Endothelial cell of umbilical vein (primary cell): ENCODE results near the gene SHCBP1L. TPM values are rescaled to one million over a fixed set of nuclear protein-coding genes. Genes with fewer than 3 reads are reported as not detected.

Experiments used
- BruUV-seq: library from RNA; stranded (reverse); fragments of 400-500 nt; replicated peaks from 2 replicates; lab custom pipeline; 2021; lab: Mats Ljungman, UMichigan
- CTCF ChIA-PET: fragments of 300-600, 350-600 bp; sonication (Branson Sonifier 250); formaldehyde crosslinking; loops from one replicate; lab custom pipeline; 2021; ENCODE audit warnings: antibody characterized with exemption, inconsistent platforms; lab: Charles Lee
- POLR2A ChIA-PET: fragments of 300-600, 350-600 bp; sonication (Branson Sonifier 250); formaldehyde crosslinking; loops from one replicate; lab custom pipeline; 2021; ENCODE audit warnings: antibody characterized with exemption, inconsistent platforms; lab: Charles Lee
- DNase-seq: peaks from one replicate; pipeline ENCODE4 v3.0.0-alpha.2; 2011; ENCODE audit warnings: low read depth, low spot score
- FAIRE-seq: peaks from 2 replicates; lab custom pipeline; 2011; peaks lifted over from hg19 to GRCh38; lab: Jason Lieb, UNC
- H2AFZ ChIP-seq: 2 replicates; pipeline ENCODE4 v1.6.0; 2012; ENCODE audit warnings: low read depth, low read length, control low read depth, inconsistent platforms
- H3K27ac ChIP-seq: 2 replicates; pipeline ENCODE4 v1.5.1; 2011; ENCODE audit warnings: low read depth, mild to moderate bottlenecking, control low read depth, low read length, moderate library complexity; ENCODE audit not compliant: insufficient read depth
- H3K27me3 ChIP-seq, 2 experiments: 2 replicates each; pipeline versions ENCODE4 v1.6.0 to v1.6.1; 2011; ENCODE audit warnings: low read length in 2 of 2, mixed read lengths in 1 of 2; ENCODE audit not compliant: control insufficient read depth in 2 of 2, insufficient read depth in 2 of 2
- H3K36me3 ChIP-seq, 2 experiments: 2 replicates in 1 of 2; 3 replicates in 1 of 2; pipeline ENCODE4 v1.5.1; 2011; ENCODE audit warnings: low read length in 2 of 2, mild to moderate bottlenecking in 1 of 2, moderate library complexity in 1 of 2; ENCODE audit not compliant: control insufficient read depth in 2 of 2, insufficient read depth in 2 of 2; ENCODE audit errors: extremely low read depth in 1 of 2
- H3K4me1 ChIP-seq: 3 replicates; pipeline ENCODE4 v1.5.1; 2011; ENCODE audit warnings: mild to moderate bottlenecking, low read length; ENCODE audit not compliant: control insufficient read depth, insufficient read depth; ENCODE audit errors: extremely low read depth
- H3K4me2 ChIP-seq: 2 replicates; pipeline ENCODE4 v1.6.1; 2011; ENCODE audit warnings: low read length, control low read depth, mixed read lengths; ENCODE audit not compliant: insufficient read depth
- H3K4me3 ChIP-seq, 3 experiments: fragments of 200-600 bp in 1 of 3; sonication (generic), shearing (Covaris generic) in 1 of 3; replicated peaks in 1 of 3; 2 replicates each; pipeline ENCODE4 v1.5.1; 2011 to 2016; ENCODE audit warnings: control low read depth in 3 of 3, low read length in 3 of 3, mild to moderate bottlenecking in 2 of 3, inconsistent platforms in 1 of 3, low read depth in 1 of 3, moderate library complexity in 1 of 3; ENCODE audit not compliant: insufficient read depth in 1 of 3
- H3K79me2 ChIP-seq: 2 replicates; pipeline ENCODE4 v1.6.0; 2012; ENCODE audit warnings: low read length, inconsistent platforms; ENCODE audit not compliant: control insufficient read depth, insufficient read depth
- H3K9ac ChIP-seq: replicated peaks from 2 replicates; pipeline ENCODE3; 2011; ENCODE audit warnings: low read length, control low read depth; ENCODE audit not compliant: insufficient read depth; ENCODE audit errors: extremely low read depth
- H3K9me1 ChIP-seq: replicated peaks from 3 replicates; pipeline ENCODE4 v1.6.0; 2011; ENCODE audit warnings: mild to moderate bottlenecking, low read length; ENCODE audit not compliant: control insufficient read depth, insufficient read depth; ENCODE audit errors: extremely low read depth
- H3K9me3 ChIP-seq: replicated peaks from 2 replicates; pipeline ENCODE4 v1.5.1; 2012; ENCODE audit warnings: low read length, inconsistent platforms; ENCODE audit not compliant: control insufficient read depth, insufficient read depth
- H4K20me1 ChIP-seq: replicated peaks from 2 replicates; pipeline ENCODE3; 2011; ENCODE audit warnings: mild to moderate bottlenecking, low read length; ENCODE audit not compliant: control insufficient read depth, insufficient read depth; ENCODE audit errors: extremely low read depth
- EZH2 ChIP-seq: IDR thresholded peaks from 2 replicates; pipeline ENCODE4 v1.6.1; 2012; ENCODE audit warnings: borderline replicate concordance, low read depth, mild to moderate bottlenecking, moderate library complexity, low read length, inconsistent platforms; ENCODE audit not compliant: severe bottlenecking
- FOS ChIP-seq: IDR thresholded peaks from 2 replicates; pipeline ENCODE4 v1.6.1; 2011; ENCODE audit warnings: mild to moderate bottlenecking, low read length, moderate library complexity, borderline replicate concordance; ENCODE audit not compliant: insufficient read depth
- GATA2 ChIP-seq: IDR thresholded peaks from 2 replicates; pipeline ENCODE4 v1.7.0; 2011; ENCODE audit warnings: low read depth, mild to moderate bottlenecking, moderate library complexity, mixed read lengths, low read length; ENCODE audit not compliant: insufficient read length, insufficient read depth
- JUN ChIP-seq: IDR thresholded peaks from 2 replicates; pipeline ENCODE4 v1.6.1; 2011; ENCODE audit warnings: borderline replicate concordance, low read depth; ENCODE audit not compliant: insufficient read length, insufficient read depth
- MYC ChIP-seq: IDR thresholded peaks from one replicate; pipeline ENCODE4 v1.6.1; 2011; ENCODE audit warnings: mild to moderate bottlenecking, low read depth, low read length
- POLR2A ChIP-seq: IDR thresholded peaks from 2 replicates; pipeline ENCODE4 v1.6.1; 2012; ENCODE audit warnings: low read depth, mild to moderate bottlenecking, control low read depth, low read length
- POLR2AphosphoS5 ChIP-seq: IDR thresholded peaks from 2 replicates; pipeline ENCODE4 v1.6.1; 2012; ENCODE audit warnings: low read depth, mild to moderate bottlenecking, control low read depth, low read length, moderate library complexity; ENCODE audit not compliant: insufficient read depth
- dilution Hi-C: fragments of 300-500 bp; cut with MboI; formaldehyde crosslinking; loops from one replicate; pipeline ENCODE4 v1.15.0; 2019; ENCODE audit warnings: low sequenced_read_pairs; ENCODE audit not compliant: extremely low pct_ligation_motif_present
- intact Hi-C: fragments of 100-400 bp; cut with micrococcal nuclease; formaldehyde crosslinking; loops from one replicate; pipeline ENCODE4 v1.10.0; 2022
- polyA plus RNA-seq, 4 experiments: library from polyadenylated mRNA; depleted of rRNA in 3 of 4; stranded (reverse) in 3 of 4; unstranded in 1 of 4; fragments of >200 nt; gene quantifications; 2 replicates each; pipeline versions ENCODE4 v1.2.1 to v1.2.3, GENCODE V29; 2011 to 2012; ENCODE audit warnings: missing spikeins in 1 of 4
- total RNA-seq: library from RNA; stranded (reverse); gene quantifications from 2 replicates; pipeline ENCODE4 v1.2.3, GENCODE V29; 2021
- TF ChIP-seq, protein P1 (sequence below), 2 donors: IDR thresholded peaks; 1 replicate in 1 of 2; 2 replicates in 1 of 2; pipeline ENCODE4 v1.5.1; 2011; ENCODE audit warnings: low read length in 2 of 2, mild to moderate bottlenecking in 2 of 2, moderate library complexity in 2 of 2, control low read depth in 1 of 2, inconsistent platforms in 1 of 2, low read depth in 1 of 2; ENCODE audit not compliant: insufficient read depth in 1 of 2; ENCODE audit errors: extremely low read depth in 1 of 2
- TF ChIP-seq, protein P2 (sequence below): IDR thresholded peaks from 2 replicates; pipeline ENCODE4 v1.6.1; 2011; ENCODE audit not compliant: insufficient read depth, insufficient read length

The SHCBP1L gene
- total and polyA plus RNA-seq, 2 donors (not counting 3 experiments of a cell fraction or from before 2014, with no cell fraction given) = not detected

DNA sequence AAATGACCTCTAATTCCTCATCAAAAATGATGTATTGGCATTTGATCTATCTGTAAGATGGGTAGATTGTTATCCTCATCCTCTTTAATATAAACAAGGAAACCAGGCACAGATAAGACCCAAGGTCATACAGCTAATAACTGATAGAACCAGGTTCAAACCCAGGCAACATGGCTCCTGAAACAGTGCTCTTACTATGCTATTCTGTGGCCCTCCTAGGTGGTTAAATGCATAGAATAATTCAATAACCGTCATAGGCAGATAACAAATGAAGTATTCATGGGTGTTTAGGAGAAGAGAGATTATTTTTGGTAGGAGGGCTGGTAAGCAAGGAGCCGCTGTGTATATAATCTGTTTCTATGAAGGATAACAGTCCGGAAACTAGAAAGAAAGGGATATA lies 67.4 kb downstream of the SHCBP1L start:
- CTCF ChIA-PET = no interaction called here
- no TSS peak for BruUV-seq
- dilution Hi-C loops = no loop called here

DNA sequence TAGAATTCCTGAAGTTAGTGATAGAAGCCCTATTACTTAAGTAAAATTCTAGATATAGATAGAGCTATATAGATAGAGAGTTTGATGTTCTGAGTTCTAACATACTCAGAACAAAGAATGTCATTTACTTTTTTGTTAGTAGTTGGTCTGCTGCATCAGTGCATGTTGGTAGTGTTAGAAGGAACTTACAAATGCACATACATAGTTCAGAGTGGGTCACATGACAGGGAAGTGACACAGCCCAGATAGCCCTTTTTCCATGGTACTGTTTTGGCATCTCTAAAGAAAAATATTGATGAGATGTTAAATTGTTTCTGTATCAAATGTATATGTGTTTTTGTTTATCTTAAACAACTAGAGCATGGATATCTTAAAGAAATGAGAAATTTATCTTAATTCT lies 68.1 kb downstream of the SHCBP1L start:
- H3K36me3 ChIP-seq = peaks cover 39 to 76% of the 10 kb centered on the region in 2 experiments
- peaks cover 5% of the 10 kb centered on the region for H4K20me1 ChIP-seq
- H3K27me3 ChIP-seq = no peaks in the 10 kb centered on the region
- TF ChIP-seq GATA2 (no peak), JUN (no peak), MYC (no peak), FOS (no peak), POLR2A (no peak), POLR2AphosphoS5 (no peak), EZH2 (no peak)
- TF ChIP-seq, protein P1, sequence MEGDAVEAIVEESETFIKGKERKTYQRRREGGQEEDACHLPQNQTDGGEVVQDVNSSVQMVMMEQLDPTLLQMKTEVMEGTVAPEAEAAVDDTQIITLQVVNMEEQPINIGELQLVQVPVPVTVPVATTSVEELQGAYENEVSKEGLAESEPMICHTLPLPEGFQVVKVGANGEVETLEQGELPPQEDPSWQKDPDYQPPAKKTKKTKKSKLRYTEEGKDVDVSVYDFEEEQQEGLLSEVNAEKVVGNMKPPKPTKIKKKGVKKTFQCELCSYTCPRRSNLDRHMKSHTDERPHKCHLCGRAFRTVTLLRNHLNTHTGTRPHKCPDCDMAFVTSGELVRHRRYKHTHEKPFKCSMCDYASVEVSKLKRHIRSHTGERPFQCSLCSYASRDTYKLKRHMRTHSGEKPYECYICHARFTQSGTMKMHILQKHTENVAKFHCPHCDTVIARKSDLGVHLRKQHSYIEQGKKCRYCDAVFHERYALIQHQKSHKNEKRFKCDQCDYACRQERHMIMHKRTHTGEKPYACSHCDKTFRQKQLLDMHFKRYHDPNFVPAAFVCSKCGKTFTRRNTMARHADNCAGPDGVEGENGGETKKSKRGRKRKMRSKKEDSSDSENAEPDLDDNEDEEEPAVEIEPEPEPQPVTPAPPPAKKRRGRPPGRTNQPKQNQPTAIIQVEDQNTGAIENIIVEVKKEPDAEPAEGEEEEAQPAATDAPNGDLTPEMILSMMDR (IDR thresholded peaks at IDR 0.05; ENCODE audit: extremely low read depth in 1 of 2, insufficient read depth in 1 of 2, low read depth in 1 of 2, low read length in 2 of 2) = no peak
- TF ChIP-seq, protein P2, sequence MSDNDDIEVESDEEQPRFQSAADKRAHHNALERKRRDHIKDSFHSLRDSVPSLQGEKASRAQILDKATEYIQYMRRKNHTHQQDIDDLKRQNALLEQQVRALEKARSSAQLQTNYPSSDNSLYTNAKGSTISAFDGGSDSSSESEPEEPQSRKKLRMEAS = no peak
- FAIRE-seq = no peak
- POLR2A ChIA-PET = no interaction called here
- dilution Hi-C loops (no loop called here), intact Hi-C loops (loop anchor here (5.0 kb wide), 1 partner anchor 33 kb away; no protein-coding TSS in a partner anchor)
- no peak for DNase-seq
- CTCF ChIA-PET = interaction anchor here (1.0 kb wide), 1 partner anchor 19 kb away, joined by 3 read pairs; no protein-coding TSS in a partner anchor
- no peaks in the 10 kb centered on the region for H3K9me1 ChIP-seq
- no TSS peak for BruUV-seq
- no peak overlapping the region for H2AFZ ChIP-seq
- H3K27ac ChIP-seq = no peak overlapping the region
- H3K4me1 ChIP-seq = peaks cover under 1% of the 10 kb centered on the region
- no peak overlapping the region for H3K4me2 ChIP-seq
- H3K9me3 ChIP-seq = no peaks in the 10 kb centered on the region
- H3K9ac ChIP-seq = no peak overlapping the region
- no peak overlapping the region for H3K4me3 ChIP-seq
- H3K79me2 ChIP-seq = no peaks in the 10 kb centered on the region

More for the DNA sequence above, 67.4 kb downstream of the SHCBP1L start:
- no peaks in the 10 kb centered on the region for H3K9me1 ChIP-seq
- H3K27me3 ChIP-seq = no peaks in the 10 kb centered on the region
- FAIRE-seq (no peak), DNase-seq (no peak)
- H3K4me1 ChIP-seq = peaks cover 2% of the 10 kb centered on the region
- POLR2A ChIA-PET = no interaction called here
- intact Hi-C loops = loop anchor here (5.0 kb wide), 1 partner anchor 33 kb away; no protein-coding TSS in a partner anchor
- peaks cover 5% of the 10 kb centered on the region for H4K20me1 ChIP-seq
- no peak overlapping the region for H3K9ac ChIP-seq
- no peak overlapping the region for H3K27ac ChIP-seq
- no peaks in the 10 kb centered on the region for H3K79me2 ChIP-seq
- H3K9me3 ChIP-seq = no peaks in the 10 kb centered on the region
- H3K36me3 ChIP-seq = peaks cover 34 to 69% of the 10 kb centered on the region in 2 experiments
- no peak overlapping the region for H3K4me2 ChIP-seq
- H2AFZ ChIP-seq = no peak overlapping the region
- TF ChIP-seq GATA2 (no peak), MYC (no peak), EZH2 (no peak), FOS (no peak)
- TF ChIP-seq, protein P1 (IDR thresholded peaks at IDR 0.05; ENCODE audit: extremely low read depth in 1 of 2, insufficient read depth in 1 of 2, low read depth in 1 of 2, low read length in 2 of 2) = no peak
- H3K4me3 ChIP-seq = no peak overlapping the region
